GM18951 (cell line): ENCODE data around the gene WDR1.

ENCODE experiments used
- POLR2A ChIP-seq: IDR thresholded peaks from 4 replicates; pipeline ENCODE4 v1.6.1; 2011; ENCODE audit warnings: mild to moderate bottlenecking; ENCODE audit not compliant: insufficient read length, insufficient read depth; ENCODE audit errors: extremely low read depth
- in situ Hi-C: fragments of 300-500 bp; cut with MboI; formaldehyde crosslinking; loops from one replicate; pipeline ENCODE4 v1.12.0; 2022; ENCODE audit warnings: low sequenced_read_pairs, mixed read lengths, inconsistent platforms; ENCODE audit not compliant: unreplicated experiment

WDR1 gene

GRCh38 chr4:10047967-10048366 is 68.6 kb downstream of the WDR1 start:
- no peak for TF ChIP-seq POLR2A
- in situ Hi-C loops = no loop called here

- TF ChIP-seq POLR2A = no peak
- in situ Hi-C loops = no loop called here
Observed at GRCh38 chr4:10046471-10046870, 70.1 kb downstream of the WDR1 start.

GRCh38 chr4:10045481-10045880 is 71.1 kb downstream of the WDR1 start:
- TF ChIP-seq POLR2A = no peak
- in situ Hi-C loops = no loop called here

DNA sequence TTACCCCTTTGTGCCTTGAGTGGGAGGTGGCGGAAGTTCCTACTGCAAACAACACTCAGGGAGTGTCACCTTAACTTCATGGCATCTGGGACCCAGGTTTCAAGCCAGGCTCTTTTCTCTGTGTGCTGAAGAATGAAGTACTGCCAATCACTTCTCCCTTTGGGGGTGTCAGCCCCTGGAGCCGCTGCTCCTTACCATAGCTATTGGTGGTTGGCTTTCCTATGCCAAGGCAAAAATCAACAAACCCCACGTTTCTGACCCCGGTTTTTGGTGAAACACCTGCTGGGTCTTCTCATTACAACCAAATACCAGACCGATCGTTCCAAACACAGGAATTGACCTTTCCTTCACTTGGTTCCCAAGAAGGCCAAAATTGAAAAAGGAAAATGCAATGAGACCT is 75.6 kb downstream of the WDR1 start:
- no peak for TF ChIP-seq POLR2A
- in situ Hi-C loops = no loop called here

- in situ Hi-C loops = no loop called here
Observed at GRCh38 chr4:10040049-10040892, 76.3 kb downstream of the WDR1 start.

GRCh38 chr4:10036807-10037342 is 79.7 kb downstream of the WDR1 start:
- in situ Hi-C loops = no loop called here
- no peak for TF ChIP-seq POLR2A

More at GRCh38 chr4:10040049-10040892, 76.3 kb downstream of the WDR1 start:
- no peak for TF ChIP-seq POLR2A

GRCh38 chr4:10035130-10035529 is 81.5 kb downstream of the WDR1 start:
- TF ChIP-seq POLR2A = no peak

DNA sequence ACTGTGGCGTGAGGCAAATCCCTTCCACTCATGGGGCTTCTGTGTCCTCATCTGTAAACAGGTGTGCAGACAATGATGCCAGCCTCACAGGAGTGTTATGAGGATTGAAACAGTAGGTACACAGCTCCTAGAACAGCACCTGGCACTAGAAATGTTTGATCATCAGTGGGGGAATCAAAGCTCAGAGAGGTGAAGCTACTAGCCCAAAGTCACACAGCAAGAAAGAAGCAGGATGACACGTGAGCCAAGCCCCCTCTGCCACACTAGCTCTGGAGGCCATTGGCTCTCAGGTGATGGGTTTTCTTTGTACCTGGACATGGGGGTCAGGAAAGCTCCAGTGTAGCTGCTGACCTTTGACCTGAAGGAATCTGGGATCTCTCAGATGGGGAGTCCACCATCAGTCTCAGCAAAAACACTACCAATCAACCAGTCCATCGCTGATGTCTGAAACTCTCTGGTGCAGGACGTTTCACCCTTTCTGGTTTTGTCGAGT is 81.9 kb downstream of the WDR1 start:
- in situ Hi-C loops = no loop called here
- TF ChIP-seq POLR2A = no peak

More at GRCh38 chr4:10035130-10035529, 81.5 kb downstream of the WDR1 start:
- in situ Hi-C loops = no loop called here

DNA sequence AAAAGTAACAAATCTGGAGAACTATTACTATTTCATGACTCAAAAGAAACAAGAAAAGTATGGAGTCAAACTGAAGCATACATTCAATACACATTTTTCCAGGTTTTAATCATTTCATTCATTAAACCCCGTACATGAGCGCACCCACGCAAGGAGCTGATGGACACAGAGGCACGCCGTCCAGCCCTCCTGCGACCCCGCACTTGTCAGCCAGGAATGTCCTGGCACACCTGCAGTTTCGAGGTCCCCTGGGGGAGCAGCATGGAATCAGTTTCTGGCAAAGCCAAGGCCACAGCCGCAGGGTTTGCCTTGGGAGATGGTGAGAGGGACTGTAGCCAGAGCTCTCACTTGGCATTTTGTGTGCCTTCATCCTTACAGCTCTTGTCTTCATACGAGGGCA is 82.5 kb downstream of the WDR1 start:
- no peak for TF ChIP-seq POLR2A
- in situ Hi-C loops = no loop called here

DNA sequence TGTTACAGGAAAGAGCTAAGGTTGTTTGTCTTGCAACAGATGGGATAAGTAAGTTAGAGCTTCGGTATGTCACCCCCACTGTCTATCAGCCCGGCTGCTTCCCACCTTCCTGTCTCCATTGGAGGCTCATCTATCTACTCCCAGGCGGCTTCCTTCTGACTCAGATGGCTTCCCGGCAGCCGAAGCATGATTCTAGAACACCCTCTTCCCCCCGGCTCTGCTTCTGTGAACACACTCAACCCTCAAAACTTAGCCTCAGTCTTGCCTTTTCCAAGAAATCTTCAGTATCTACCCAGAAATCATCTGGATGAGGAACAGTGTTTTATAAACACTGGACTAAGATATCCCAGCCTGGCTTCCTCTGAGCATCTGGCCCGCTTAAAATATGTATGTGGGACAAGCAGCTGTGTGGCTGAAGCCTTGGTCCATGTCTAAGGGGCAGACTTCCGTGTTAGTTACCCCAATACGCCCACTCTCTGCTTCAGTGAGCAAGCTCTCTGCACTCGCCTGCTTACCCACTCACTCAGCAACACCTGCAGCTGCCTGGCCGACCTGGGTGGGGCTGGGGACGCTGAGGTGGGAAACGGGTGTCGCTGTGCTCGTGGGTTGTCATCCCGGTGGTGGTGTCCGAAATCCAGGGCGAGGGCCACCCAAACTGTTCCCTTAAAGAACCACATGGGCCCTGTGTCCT is 83.3 kb downstream of the WDR1 start:
- in situ Hi-C loops = no loop called here
- no peak for TF ChIP-seq POLR2A

DNA sequence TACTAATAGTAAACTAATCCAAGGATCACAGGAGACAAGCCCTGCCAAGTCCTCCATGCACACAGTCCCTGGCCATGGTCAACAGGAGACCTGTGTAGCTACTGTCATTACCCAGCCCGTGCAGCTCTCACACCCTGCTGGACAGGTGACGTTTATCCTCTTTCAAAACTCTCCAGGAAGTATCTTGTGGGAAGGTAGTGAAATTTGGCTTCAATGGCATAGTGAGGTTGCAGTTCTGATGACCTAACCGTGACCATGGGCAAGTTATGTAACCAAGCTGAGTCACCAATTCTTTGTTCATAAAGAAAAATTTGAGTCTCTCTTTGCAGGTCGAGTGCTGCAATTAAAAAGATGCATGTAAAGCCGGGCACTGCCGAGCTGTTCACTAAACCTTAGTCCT is 84.0 kb downstream of the WDR1 start:
- TF ChIP-seq POLR2A = no peak
- in situ Hi-C loops = no loop called here

DNA sequence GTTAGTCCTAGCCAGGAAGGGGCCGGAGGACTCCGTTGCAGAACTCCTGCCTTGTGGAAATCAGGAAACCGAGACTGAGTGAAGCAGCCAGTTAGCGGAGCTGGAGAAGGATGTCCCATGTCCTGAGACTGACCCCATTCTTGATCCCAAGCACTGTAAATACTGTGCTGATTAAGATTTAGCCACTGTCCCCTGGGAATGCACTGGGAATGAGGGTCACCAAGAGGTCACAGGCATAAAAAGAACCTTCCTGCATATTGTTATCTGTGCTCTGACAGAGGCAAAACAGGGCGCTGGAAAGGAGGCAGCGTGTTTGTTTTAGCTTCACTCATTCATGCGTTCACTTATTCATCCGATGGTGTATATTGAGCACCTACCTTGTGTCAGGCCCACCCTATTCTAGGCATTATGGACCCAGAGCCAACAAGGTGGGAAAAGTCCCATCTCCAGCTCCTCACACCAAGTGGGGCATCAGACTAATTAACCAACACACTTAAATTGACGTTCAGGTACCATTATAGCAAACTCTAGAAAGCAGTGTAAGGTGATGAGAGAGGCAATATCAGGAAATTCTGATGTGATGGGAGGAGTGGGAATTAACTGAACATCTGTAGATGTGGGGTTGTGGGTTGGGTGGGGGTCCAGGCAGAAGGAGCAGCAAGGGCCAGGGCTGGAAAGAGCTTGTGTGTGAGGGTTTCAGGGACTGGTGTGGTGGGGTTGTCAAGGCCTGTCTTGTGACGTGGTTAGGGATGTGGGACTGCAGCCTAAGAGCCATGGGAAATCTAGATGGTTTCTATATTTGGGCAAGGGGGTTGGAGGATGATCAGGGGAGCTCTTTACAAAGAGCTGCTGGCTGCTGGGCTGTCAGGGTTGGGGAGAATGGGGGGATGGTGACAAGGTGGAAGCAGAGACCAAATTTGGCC is 84.7 kb downstream of the WDR1 start:
- no peak for TF ChIP-seq POLR2A
- in situ Hi-C loops = no loop called here
